ENCODE data around the gene BCAS1. TPM values are rescaled to one million over a fixed set of nuclear protein-coding genes. Genes with fewer than 3 reads are reported as not detected.

The BCAS1 gene, protein sequence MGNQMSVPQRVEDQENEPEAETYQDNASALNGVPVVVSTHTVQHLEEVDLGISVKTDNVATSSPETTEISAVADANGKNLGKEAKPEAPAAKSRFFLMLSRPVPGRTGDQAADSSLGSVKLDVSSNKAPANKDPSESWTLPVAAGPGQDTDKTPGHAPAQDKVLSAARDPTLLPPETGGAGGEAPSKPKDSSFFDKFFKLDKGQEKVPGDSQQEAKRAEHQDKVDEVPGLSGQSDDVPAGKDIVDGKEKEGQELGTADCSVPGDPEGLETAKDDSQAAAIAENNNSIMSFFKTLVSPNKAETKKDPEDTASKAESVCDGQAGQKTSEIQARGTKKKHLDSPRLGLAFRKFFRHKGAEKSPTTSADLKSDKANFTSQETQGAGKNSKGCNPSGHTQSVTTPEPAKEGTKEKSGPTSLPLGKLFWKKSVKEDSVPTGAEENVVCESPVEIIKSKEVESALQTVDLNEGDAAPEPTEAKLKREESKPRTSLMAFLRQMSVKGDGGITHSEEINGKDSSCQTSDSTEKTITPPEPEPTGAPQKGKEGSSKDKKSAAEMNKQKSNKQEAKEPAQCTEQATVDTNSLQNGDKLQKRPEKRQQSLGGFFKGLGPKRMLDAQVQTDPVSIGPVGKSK
- total RNA-seq: 0.16 and 0.49 TPM in 2 replicates

DNA sequence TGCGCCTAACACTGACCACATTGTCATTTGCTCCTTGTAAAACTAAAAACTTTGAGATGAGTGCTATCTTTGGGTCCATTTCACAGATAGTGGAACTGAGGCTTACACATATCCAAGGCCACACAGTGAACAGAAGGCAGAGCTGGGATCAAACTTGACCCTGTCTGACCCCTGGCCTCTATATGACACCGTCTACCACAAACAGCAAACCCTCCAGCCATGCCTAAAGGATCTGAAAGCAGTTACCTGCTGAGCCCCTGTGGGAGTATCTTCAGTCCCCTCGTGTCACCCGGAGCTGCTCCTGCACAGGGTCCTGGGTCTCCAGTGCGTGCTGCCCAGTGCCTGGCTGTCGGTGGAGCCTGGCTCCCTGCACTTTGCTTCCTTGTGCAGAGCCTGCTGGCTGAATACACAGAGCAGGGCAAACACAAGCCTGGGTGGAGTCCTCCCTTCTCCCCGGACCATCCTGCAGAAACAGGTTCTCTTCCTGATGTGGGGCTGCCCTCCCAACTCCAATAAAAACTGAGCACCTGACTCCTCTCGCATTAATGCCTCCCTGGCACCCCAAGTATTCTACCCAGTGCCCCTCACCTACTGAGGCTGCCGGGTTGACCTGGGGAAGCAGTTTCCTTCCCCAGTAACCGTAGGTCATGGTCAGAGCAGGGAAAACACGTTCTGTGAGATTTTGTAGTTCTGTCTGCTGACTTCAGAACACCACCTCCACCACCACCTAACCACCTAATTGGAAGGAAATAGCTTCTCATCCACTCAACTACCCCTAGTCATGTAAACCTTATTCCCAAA is at the start of gene BCAS1:
Gene BCAS1, minus strand, starts transcription at position 408 of the 801 bp plus-strand sequence. CDS start 11,876 bp downstream, outside the sequence.

Small RNA genes within 50 kb of the gene (small RNA-seq; reads per million reads assigned to genes)
- gene MIR4756: not detected

Other genes with a start within 250 kb of the BCAS1 start
- gene CYP24A1, start 103.4 kb upstream of the BCAS1 start, total RNA-seq: not detected in 2 replicates
- 38.9 and 44.6 TPM in 2 replicates for gene PFDN4, start 137.5 kb upstream of the BCAS1 start, total RNA-seq